HG03196 (cell line): ENCODE results near the gene MICAL3.
"Not testable (repeated sequence)": the region's sequence is repeated elsewhere in the genome, so short reads cannot be mapped to it uniquely, and the experiment has no call there.

Experiments used
- ATAC-seq: cut with Tn5 transposase; IDR thresholded peaks from one replicate; pipeline ENCODE4 v1.9.1; 2021; ENCODE audit not compliant: unreplicated experiment

Gene MICAL3

GRCh38 chr22:18001040-18001893 lies 23.1 kb downstream of the MICAL3 start:
- no peak for ATAC-seq

- no peak for ATAC-seq
Measured at GRCh38 chr22:18000441-18001039, 23.8 kb downstream of the MICAL3 start.

GRCh38 chr22:17999851-18000250 lies 24.5 kb downstream of the MICAL3 start:
- ATAC-seq: no peak

- no peak for ATAC-seq
Measured at GRCh38 chr22:17998913-17999312, 25.4 kb downstream of the MICAL3 start.

- no peak for ATAC-seq
Measured at GRCh38 chr22:17997456-17997855, 26.9 kb downstream of the MICAL3 start.

- not testable (repeated sequence) for ATAC-seq
Measured at GRCh38 chr22:17995256-17995655, 29.1 kb downstream of the MICAL3 start.

GRCh38 chr22:17994424-17995108 lies 29.8 kb downstream of the MICAL3 start:
- no peak for ATAC-seq

GRCh38 chr22:17992976-17993375 lies 31.4 kb downstream of the MICAL3 start:
- ATAC-seq: not testable (repeated sequence)

GRCh38 chr22:17991992-17992391 lies 32.4 kb downstream of the MICAL3 start:
- not testable (repeated sequence) for ATAC-seq

GRCh38 chr22:17990942-17991341 lies 33.4 kb downstream of the MICAL3 start:
- no peak for ATAC-seq

- no peak for ATAC-seq
Measured at GRCh38 chr22:17990147-17990546, 34.2 kb downstream of the MICAL3 start.

- ATAC-seq: no peak
Measured at GRCh38 chr22:17988800-17989513, 35.4 kb downstream of the MICAL3 start.

GRCh38 chr22:17985606-17986005 lies 38.8 kb downstream of the MICAL3 start:
- no peak for ATAC-seq

- ATAC-seq: not testable (repeated sequence)
Measured at GRCh38 chr22:17985071-17985470, 39.3 kb downstream of the MICAL3 start.

GRCh38 chr22:17984114-17984513 lies 40.2 kb downstream of the MICAL3 start:
- ATAC-seq: no peak

- ATAC-seq: no peak
Measured at GRCh38 chr22:17982572-17983141, 41.7 kb downstream of the MICAL3 start.

GRCh38 chr22:17981497-17981896 lies 42.9 kb downstream of the MICAL3 start:
- ATAC-seq: no peak

GRCh38 chr22:17980638-17981051 lies 43.7 kb downstream of the MICAL3 start:
- ATAC-seq: no peak

- ATAC-seq: no peak
Measured at GRCh38 chr22:17980015-17980590, 44.3 kb downstream of the MICAL3 start.

- ATAC-seq: no peak
Measured at GRCh38 chr22:17978027-17978426, 46.3 kb downstream of the MICAL3 start.
